K562 (cell line): ENCODE measurements around the gene TMEM59. TPM values are rescaled to one million over a fixed set of nuclear protein-coding genes. Genes with fewer than 3 reads are reported as not detected.

Source experiments
- CEBPG ChIP-seq, 3 experiments: fragments of 200-800 bp in 1 of 3; sonication (Bioruptor generic) in 1 of 3; sonication (generic) in 1 of 3; formaldehyde crosslinking in 1 of 3; IDR thresholded peaks in 2 of 3; conservative IDR thresholded peaks in 1 of 3; 2 replicates each; pipeline versions ENCODE4 v1.6.1 to v1.8.0; 2016 to 2022; ENCODE audit warnings: missing compliant biosample characterization in 2 of 3, missing genetic modification characterization in 2 of 3, mild to moderate bottlenecking in 1 of 3, missing genetic modification reagents in 1 of 3
- E2F5 ChIP-seq: sonication (generic); formaldehyde crosslinking; IDR thresholded peaks from 2 replicates; pipeline ENCODE4 v1.8.0; 2022; ENCODE audit warnings: mild to moderate bottlenecking, missing genetic modification reagents
- GATAD2B ChIP-seq: fragments of 450-650 bp; IDR thresholded peaks from 2 replicates; pipeline ENCODE4 v1.6.1; 2017; ENCODE audit warnings: mild to moderate bottlenecking, borderline replicate concordance
- HDAC1 ChIP-seq, 2 experiments: fragments of 450-650 bp; IDR thresholded peaks; 2 replicates each; pipeline ENCODE4 v1.6.1; 2016 to 2017; ENCODE audit warnings: inconsistent platforms in 1 of 2, mild to moderate bottlenecking in 1 of 2, moderate library complexity in 1 of 2
- JUND ChIP-seq, 2 experiments: IDR thresholded peaks; 2 replicates in 1 of 2; 3 replicates in 1 of 2; pipeline ENCODE4 v1.6.1; 2011; ENCODE audit warnings: borderline replicate concordance in 2 of 2, low read depth in 2 of 2, low read length in 2 of 2, improper control_type of control experiment in 1 of 2, missing biosample characterization in 1 of 2, missing genetic modification characterization in 1 of 2, missing genetic modification reagents in 1 of 2
- SMARCE1 ChIP-seq: fragments of 450-650 bp; IDR thresholded peaks from 2 replicates; pipeline ENCODE4 v1.7.1; 2016; ENCODE audit warnings: mild to moderate bottlenecking
- STAT5A ChIP-seq: IDR thresholded peaks from 2 replicates; pipeline ENCODE4 v1.6.1; 2012; ENCODE audit warnings: low read length, inconsistent platforms, borderline replicate concordance
- ZNF639 ChIP-seq, 2 experiments: fragments of 200-800 bp in 1 of 2; sonication (Bioruptor generic) in 1 of 2; sonication (generic) in 1 of 2; formaldehyde crosslinking in 1 of 2; IDR thresholded peaks in 1 of 2; conservative IDR thresholded peaks in 1 of 2; 2 replicates each; pipeline versions ENCODE4 v1.5.0 to v1.6.1; 2016 to 2020; ENCODE audit warnings: missing compliant biosample characterization in 1 of 2, missing genetic modification characterization in 1 of 2, missing genetic modification reagents in 1 of 2
- polyA plus RNA-seq, 8 experiments: library from polyadenylated mRNA; depleted of rRNA in 4 of 8; stranded (reverse) in 5 of 8; unstranded in 3 of 8; fragments of >200 nt; fragmentation: Nextera tagmentation in 2 of 8; fragmentation: Illumina TruSeq in 1 of 8; extraction: Ambion mirVana in 2 of 8; extraction: Trizol in 1 of 8; gene quantifications; 2 replicates each; pipeline versions ENCODE4 v1.2.1 to v1.2.3, GENCODE V29; 2011 to 2014; ENCODE audit warnings: inconsistent platforms in 1 of 8, missing spikeins in 1 of 8
- total RNA-seq, 7 experiments: library from RNA; depleted of rRNA in 6 of 7; stranded (reverse); fragments of >200 nt in 6 of 7; fragmentation: Illumina TruSeq in 2 of 7; extraction: Trizol in 2 of 7; gene quantifications; 2 replicates each; pipeline versions ENCODE4 v1.2.1 to v1.2.3, GENCODE V29; 2011 to 2021; ENCODE audit warnings: low replicate concordance in 1 of 7
- TF ChIP-seq, protein P1 (sequence below): fragments of 450-650 bp; IDR thresholded peaks from 2 replicates; pipeline ENCODE4 v1.6.1; 2017; ENCODE audit warnings: antibody characterized with exemption, mild to moderate bottlenecking
- TF ChIP-seq, protein P2 (sequence below): sonication (generic); formaldehyde crosslinking; IDR thresholded peaks from 2 replicates; pipeline ENCODE4 v1.8.1; 2022; ENCODE audit warnings: missing genetic modification reagents
- TF ChIP-seq, protein P3 (sequence below): sonication (generic); formaldehyde crosslinking; IDR thresholded peaks from 2 replicates; pipeline ENCODE4 v1.8.0; 2022; ENCODE audit warnings: missing genetic modification reagents, mild to moderate bottlenecking, borderline replicate concordance
- TF ChIP-seq, protein P4 (sequence below): sonication (generic); IDR thresholded peaks from 2 replicates; pipeline ENCODE4 v1.6.1; 2016

Gene TMEM59
- total and polyA plus RNA-seq, 9 of the 15 experiments (the other 6 are each of a cell fraction or from before 2014, with no cell fraction given): 93.1 to 316 (median 151) TPM

- TF ChIP-seq, protein P1, sequence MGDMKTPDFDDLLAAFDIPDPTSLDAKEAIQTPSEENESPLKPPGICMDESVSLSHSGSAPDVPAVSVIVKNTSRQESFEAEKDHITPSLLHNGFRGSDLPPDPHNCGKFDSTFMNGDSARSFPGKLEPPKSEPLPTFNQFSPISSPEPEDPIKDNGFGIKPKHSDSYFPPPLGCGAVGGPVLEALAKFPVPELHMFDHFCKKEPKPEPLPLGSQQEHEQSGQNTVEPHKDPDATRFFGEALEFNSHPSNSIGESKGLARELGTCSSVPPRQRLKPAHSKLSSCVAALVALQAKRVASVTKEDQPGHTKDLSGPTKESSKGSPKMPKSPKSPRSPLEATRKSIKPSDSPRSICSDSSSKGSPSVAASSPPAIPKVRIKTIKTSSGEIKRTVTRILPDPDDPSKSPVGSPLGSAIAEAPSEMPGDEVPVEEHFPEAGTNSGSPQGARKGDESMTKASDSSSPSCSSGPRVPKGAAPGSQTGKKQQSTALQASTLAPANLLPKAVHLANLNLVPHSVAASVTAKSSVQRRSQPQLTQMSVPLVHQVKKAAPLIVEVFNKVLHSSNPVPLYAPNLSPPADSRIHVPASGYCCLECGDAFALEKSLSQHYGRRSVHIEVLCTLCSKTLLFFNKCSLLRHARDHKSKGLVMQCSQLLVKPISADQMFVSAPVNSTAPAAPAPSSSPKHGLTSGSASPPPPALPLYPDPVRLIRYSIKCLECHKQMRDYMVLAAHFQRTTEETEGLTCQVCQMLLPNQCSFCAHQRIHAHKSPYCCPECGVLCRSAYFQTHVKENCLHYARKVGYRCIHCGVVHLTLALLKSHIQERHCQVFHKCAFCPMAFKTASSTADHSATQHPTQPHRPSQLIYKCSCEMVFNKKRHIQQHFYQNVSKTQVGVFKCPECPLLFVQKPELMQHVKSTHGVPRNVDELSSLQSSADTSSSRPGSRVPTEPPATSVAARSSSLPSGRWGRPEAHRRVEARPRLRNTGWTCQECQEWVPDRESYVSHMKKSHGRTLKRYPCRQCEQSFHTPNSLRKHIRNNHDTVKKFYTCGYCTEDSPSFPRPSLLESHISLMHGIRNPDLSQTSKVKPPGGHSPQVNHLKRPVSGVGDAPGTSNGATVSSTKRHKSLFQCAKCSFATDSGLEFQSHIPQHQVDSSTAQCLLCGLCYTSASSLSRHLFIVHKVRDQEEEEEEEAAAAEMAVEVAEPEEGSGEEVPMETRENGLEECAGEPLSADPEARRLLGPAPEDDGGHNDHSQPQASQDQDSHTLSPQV: peak; percentile 64; the same call in 1 of the 2 replicates
- TF ChIP-seq GATAD2B (0 out of 2 replicates have a peak, but pooled peaks have one; percentile 53), JUND (IDR thresholded peaks at IDR 0.05; ENCODE audit: borderline replicate concordance, low read depth, low read length) (peak; percentile 7; the same call in 1 of the 2 replicates), JUND (tag; IDR thresholded peaks at IDR 0.05; ENCODE audit: borderline replicate concordance, low read depth, low read length) (no peak), E2F5 (CRISPR knock-in tag) (no peak), STAT5A (no peak), ZNF639 (CRISPR knock-in tag; conservative IDR thresholded peaks at IDR 0.05 in 1 of 2, IDR thresholded peaks at IDR 0.05 in 1 of 2) (no peak), CEBPG (CRISPR knock-in tag; IDR thresholded peaks at IDR 0.05) (no peak), CEBPG (tag; conservative IDR thresholded peaks at IDR 0.05 in 1 of 2, IDR thresholded peaks at IDR 0.05 in 1 of 2) (no peak), HDAC1 (IDR thresholded peaks at IDR 0.05) (no peak), SMARCE1 (no peak)
- TF ChIP-seq, protein P2, sequence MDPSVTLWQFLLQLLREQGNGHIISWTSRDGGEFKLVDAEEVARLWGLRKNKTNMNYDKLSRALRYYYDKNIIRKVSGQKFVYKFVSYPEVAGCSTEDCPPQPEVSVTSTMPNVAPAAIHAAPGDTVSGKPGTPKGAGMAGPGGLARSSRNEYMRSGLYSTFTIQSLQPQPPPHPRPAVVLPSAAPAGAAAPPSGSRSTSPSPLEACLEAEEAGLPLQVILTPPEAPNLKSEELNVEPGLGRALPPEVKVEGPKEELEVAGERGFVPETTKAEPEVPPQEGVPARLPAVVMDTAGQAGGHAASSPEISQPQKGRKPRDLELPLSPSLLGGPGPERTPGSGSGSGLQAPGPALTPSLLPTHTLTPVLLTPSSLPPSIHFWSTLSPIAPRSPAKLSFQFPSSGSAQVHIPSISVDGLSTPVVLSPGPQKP (CRISPR knock-in tag): no peak
- TF ChIP-seq, protein P3, sequence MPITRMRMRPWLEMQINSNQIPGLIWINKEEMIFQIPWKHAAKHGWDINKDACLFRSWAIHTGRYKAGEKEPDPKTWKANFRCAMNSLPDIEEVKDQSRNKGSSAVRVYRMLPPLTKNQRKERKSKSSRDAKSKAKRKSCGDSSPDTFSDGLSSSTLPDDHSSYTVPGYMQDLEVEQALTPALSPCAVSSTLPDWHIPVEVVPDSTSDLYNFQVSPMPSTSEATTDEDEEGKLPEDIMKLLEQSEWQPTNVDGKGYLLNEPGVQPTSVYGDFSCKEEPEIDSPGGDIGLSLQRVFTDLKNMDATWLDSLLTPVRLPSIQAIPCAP (CRISPR knock-in tag): no peak
- TF ChIP-seq, protein P4, sequence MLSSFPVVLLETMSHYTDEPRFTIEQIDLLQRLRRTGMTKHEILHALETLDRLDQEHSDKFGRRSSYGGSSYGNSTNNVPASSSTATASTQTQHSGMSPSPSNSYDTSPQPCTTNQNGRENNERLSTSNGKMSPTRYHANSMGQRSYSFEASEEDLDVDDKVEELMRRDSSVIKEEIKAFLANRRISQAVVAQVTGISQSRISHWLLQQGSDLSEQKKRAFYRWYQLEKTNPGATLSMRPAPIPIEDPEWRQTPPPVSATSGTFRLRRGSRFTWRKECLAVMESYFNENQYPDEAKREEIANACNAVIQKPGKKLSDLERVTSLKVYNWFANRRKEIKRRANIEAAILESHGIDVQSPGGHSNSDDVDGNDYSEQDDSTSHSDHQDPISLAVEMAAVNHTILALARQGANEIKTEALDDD: peak; percentile 79
Measured at GRCh38 chr1:54070171-54070837, 17.3 kb upstream of the TMEM59 start (continued).
